SJSA1 (cell line): ENCODE results near the gene MCUR1. TPM values are rescaled to one million over a fixed set of nuclear protein-coding genes. Genes with fewer than 3 reads are reported as not detected.
A peak's percentile ranks its signal among the peaks of the same experiment; 100 is the strongest.

ENCODE experiments used
- DNase-seq, 2 experiments: peaks; one replicate each; pipeline ENCODE4 v3.0.0-alpha.2; 2015 to 2020; ENCODE audit warnings: low spot score in 2 of 2, low read depth in 1 of 2
- H3K27ac ChIP-seq: fragments of 250-450 bp; sonication (Bioruptor Pico); 2 replicates; pipeline ENCODE4 v1.5.1; 2020; ENCODE audit warnings: mild to moderate bottlenecking, moderate library complexity
- H3K27me3 ChIP-seq: fragments of 250-450 bp; sonication (Bioruptor Pico); replicated peaks from 2 replicates; pipeline ENCODE4 v1.5.1; 2020; ENCODE audit warnings: mild to moderate bottlenecking, moderate library complexity
- H3K36me3 ChIP-seq: fragments of 250-450 bp; sonication (Bioruptor Pico); 2 replicates; pipeline ENCODE4 v1.5.1; 2020; ENCODE audit warnings: mild to moderate bottlenecking
- H3K4me1 ChIP-seq: fragments of 250-450 bp; sonication (Bioruptor Pico); replicated peaks from 2 replicates; pipeline ENCODE4 v1.6.1; 2021; ENCODE audit warnings: mild to moderate bottlenecking
- H3K4me3 ChIP-seq: fragments of 250-450 bp; sonication (Bioruptor Pico); 2 replicates; pipeline ENCODE4 v1.5.1; 2020; ENCODE audit warnings: mild to moderate bottlenecking
- H3K9me3 ChIP-seq: fragments of 250-450 bp; sonication (Bioruptor Pico); replicated peaks from 2 replicates; pipeline ENCODE4 v1.5.1; 2020; ENCODE audit warnings: mild to moderate bottlenecking
- total RNA-seq: library from RNA; depleted of rRNA; stranded (reverse); fragments of >200 nt; shearing (Covaris generic); gene quantifications from 2 replicates; pipeline ENCODE4 v1.2.3, GENCODE V29; 2014

The MCUR1 gene
- total RNA-seq, 1 experiment from 2014 or later, result 25.1 TPM

DNA sequence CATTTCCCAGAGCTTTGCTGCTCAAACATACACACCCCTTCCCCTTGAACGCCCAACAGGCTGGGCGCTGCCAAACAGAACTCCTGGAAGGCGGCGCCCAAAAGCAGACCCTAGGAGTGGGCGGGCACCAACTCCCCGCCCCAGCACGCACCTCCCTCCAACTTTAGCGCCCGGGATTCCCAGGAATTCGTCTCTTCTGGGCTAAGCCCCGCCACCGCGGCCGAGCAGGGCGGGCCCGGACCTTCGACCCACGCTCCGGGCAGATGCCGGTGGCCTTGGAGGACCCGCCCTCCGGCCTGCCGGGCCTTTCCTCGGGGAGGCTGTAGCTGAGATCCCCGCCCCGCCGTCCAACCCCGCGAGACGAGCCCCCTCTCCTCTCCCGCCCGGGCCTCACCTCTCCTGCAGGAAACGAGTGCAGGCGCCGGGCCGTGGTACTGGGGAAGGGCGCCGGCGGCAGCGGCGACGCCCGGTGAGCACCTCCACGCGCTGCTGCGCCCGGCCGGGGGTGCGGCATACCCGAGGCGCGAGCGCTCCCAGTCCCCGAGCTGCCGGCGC, 659 bp downstream of the MCUR1 start:
- peak overlapping the region; percentile 96 for H3K4me3 ChIP-seq
- H3K27ac ChIP-seq, result peak overlapping the region; percentile 84
- peaks cover 6% of the 10 kb centered on the region for H3K36me3 ChIP-seq
- peaks cover 10% of the 10 kb centered on the region for H3K4me1 ChIP-seq
- no peaks in the 10 kb centered on the region for H3K27me3 ChIP-seq
- H3K9me3 ChIP-seq, result no peaks in the 10 kb centered on the region
- DNase-seq, result peak; percentile 73 to 78

DNA sequence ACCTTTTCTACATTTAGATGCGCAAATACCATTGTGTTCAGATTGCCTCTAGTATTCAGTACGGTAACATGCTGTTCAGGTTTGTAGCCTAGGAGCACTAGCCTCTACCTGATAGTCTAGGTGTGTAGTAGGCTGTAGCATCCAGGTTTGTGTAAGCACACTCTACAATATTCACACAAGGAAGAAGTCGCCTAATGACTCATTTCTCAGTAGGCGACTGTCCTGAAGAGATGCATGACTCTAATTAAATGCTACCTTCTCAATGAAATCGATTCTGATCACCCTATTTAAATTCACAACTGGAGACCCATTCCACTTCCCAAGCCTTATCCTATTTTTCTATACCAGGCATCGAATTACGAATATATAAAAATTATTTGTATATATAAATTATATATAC, 1.3 kb downstream of the MCUR1 start:
- DNase-seq, result no peak
- no peak overlapping the region for H3K27ac ChIP-seq
- H3K4me3 ChIP-seq, result peak overlapping the region; percentile 96
- no peaks in the 10 kb centered on the region for H3K27me3 ChIP-seq
- H3K4me1 ChIP-seq, result peaks cover 10% of the 10 kb centered on the region
- no peaks in the 10 kb centered on the region for H3K9me3 ChIP-seq
- peaks cover 12% of the 10 kb centered on the region for H3K36me3 ChIP-seq

DNA sequence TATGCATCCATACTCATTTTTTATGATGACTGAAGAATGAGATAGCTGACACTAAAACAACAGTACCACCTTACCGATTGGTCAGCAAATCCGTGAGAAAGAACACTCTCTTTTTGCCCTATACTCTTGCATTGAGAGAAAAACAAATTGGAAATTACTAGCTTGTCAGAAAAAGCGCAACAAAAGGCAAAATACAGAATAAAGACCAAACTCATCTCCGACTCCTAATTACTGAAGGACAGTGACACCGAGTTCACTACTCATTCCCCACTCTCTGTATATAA, 2.1 kb downstream of the MCUR1 start:
- DNase-seq, result no peak
- no peaks in the 10 kb centered on the region for H3K9me3 ChIP-seq
- peaks cover 12% of the 10 kb centered on the region for H3K36me3 ChIP-seq

DNA sequence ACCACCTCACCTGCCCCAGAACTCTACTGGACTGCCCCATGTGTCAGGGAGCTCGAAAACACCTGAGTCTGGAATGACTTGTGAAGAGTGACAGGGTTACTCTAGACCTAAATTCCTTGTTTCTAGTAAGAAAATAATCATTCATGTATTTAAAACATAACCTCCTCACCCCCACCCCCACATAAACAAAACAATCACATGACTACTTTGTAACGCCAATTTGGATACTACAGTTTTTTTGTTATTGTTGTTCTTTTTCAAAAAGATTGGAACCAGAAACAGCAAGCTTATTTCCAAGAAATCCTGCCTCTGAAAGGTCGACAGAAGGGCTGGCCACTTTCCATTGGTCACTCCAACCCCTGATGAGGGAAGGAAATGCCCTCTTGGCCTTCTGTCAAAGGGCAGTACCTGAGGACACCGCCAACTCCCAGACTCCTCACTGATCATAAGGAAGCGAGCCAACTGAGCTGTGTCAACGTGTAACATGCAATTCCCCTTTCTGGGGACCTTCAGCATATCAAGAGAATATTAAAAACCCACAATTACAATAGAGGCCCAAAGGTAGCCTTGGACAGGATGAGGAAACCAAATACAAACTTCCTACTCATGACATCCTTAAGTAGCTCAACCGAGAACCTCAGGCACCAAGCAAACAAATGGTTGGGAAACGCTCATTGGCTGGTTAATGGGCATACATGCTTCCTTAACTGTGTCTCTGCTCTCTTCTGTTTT, 2.6 kb downstream of the MCUR1 start:
- Histone ChIP-seq H3K4me3 (no peak overlapping the region), H3K27me3 (no peaks in the 10 kb centered on the region), H3K27ac (no peak overlapping the region), H3K36me3 (peaks cover 16% of the 10 kb centered on the region), H3K9me3 (no peaks in the 10 kb centered on the region), H3K4me1 (peaks cover 10% of the 10 kb centered on the region)
- no peak for DNase-seq

More for the DNA sequence above, 2.1 kb downstream of the MCUR1 start:
- no peak overlapping the region for H3K4me3 ChIP-seq
- H3K4me1 ChIP-seq, result peaks cover 10% of the 10 kb centered on the region
- no peaks in the 10 kb centered on the region for H3K27me3 ChIP-seq
- H3K27ac ChIP-seq, result no peak overlapping the region

DNA sequence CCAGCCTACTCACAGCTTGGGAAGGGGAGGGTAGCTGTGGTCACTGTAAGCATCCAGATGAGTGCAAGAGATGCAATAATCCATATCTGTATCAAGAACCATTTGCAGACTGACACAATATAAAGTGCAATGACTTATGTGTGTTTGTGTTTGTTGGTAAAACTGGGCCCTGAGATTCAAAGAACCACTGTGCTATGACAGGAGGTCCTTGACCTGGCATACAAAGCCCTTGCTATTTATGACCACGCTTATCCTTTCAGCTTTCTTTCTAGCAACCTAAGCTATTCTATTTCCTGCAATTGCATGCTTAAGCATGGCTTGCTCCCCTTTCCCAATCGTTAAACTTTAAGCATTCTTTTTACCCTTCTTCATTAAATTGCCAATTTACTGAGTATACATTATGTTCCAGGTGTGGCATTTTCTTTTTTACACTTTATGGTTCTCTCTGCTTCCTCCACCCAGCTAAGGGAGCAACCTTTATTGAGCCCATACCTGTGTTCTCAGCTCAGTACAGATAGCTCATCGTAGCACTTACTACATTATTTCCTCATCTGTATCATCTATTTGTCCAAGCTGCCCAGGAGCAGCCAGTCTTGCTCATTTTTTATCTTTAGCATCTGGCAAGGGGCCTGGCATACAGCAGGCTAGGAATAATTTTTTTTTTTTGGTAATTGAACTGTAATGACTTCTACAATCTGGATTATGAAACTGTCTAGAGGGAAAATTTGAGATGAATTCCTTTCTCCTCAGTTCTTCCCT, 3.5 kb downstream of the MCUR1 start:
- H3K9me3 ChIP-seq, result no peaks in the 10 kb centered on the region
- no peak overlapping the region for H3K27ac ChIP-seq
- H3K36me3 ChIP-seq, result peaks cover 25% of the 10 kb centered on the region
- no peaks in the 10 kb centered on the region for H3K27me3 ChIP-seq
- no peak for DNase-seq
- peaks cover 10% of the 10 kb centered on the region for H3K4me1 ChIP-seq
- H3K4me3 ChIP-seq, result no peak overlapping the region

DNA sequence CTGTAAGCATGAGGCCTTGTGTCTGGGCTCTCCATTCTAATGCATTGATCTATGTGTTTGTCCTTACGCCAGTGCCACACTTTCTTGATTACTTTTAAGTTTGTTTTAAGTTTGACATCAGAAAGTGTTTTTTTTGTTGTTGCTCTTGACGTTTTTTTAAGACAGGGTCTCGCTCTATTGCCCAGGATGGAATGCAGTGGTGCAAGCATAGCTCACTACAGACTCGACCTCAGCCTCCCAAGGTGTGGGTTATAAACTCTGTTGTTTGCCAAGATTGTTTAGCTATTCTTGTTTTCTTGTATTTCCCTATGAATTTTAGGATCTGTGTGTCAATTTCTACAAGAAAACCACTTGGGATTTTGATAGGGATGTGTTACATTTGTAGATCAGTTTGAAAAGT, 5.6 kb downstream of the MCUR1 start:
- Histone ChIP-seq H3K27ac (no peak overlapping the region), H3K36me3 (peaks cover 28% of the 10 kb centered on the region), H3K9me3 (no peaks in the 10 kb centered on the region), H3K4me3 (no peak overlapping the region), H3K27me3 (no peaks in the 10 kb centered on the region), H3K4me1 (peaks cover 3% of the 10 kb centered on the region)
- DNase-seq, result no peak

DNA sequence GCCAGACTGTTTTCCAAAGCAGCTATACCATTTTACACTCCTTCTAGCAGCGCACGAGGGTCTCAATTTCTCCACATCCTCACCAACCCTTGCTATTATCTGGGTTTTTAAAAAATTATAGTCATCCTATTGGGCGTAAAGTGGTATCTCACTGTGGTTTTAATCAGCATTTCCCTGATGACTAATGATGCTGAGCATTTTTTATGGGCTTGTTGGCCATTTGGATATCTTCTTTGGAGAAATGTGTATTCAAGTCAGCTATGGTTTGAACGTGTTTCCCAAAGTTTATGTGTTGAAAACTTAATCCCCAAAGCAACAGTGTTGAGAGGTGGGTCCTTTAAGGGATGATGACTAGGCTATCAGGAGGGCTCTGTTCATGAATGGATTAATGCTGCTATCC, 6.7 kb downstream of the MCUR1 start:
- no peaks in the 10 kb centered on the region for H3K9me3 ChIP-seq
- H3K27me3 ChIP-seq, result no peaks in the 10 kb centered on the region
- no peak for DNase-seq
- no peak overlapping the region for H3K4me3 ChIP-seq
- H3K36me3 ChIP-seq, result peaks cover 32% of the 10 kb centered on the region
- no peaks in the 10 kb centered on the region for H3K4me1 ChIP-seq
- no peak overlapping the region for H3K27ac ChIP-seq

DNA sequence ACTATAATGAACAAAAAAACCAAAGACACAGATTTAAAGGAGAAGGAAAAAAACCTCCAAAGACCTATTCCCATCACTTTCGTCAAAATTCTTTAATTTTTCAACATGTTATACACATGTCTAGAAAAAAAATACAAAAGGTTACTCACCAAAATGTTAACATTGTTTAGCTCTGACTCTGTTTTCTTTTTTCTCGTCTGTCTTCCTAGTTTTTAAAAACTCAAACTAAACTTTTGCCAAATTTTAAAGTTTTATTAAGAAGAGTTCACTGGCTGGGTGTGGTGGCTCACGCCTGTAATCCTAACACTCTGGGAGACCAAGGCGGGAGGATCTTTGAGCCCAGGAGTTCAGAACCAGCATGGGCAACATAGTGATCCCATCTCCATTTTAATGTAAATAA, 10.8 kb downstream of the MCUR1 start:
- H3K4me1 ChIP-seq, result no peaks in the 10 kb centered on the region
- no peaks in the 10 kb centered on the region for H3K9me3 ChIP-seq
- DNase-seq, result no peak
- no peak overlapping the region for H3K4me3 ChIP-seq
- no peak overlapping the region for H3K27ac ChIP-seq
- H3K36me3 ChIP-seq, result peaks cover 56% of the 10 kb centered on the region
- H3K27me3 ChIP-seq, result no peaks in the 10 kb centered on the region

DNA sequence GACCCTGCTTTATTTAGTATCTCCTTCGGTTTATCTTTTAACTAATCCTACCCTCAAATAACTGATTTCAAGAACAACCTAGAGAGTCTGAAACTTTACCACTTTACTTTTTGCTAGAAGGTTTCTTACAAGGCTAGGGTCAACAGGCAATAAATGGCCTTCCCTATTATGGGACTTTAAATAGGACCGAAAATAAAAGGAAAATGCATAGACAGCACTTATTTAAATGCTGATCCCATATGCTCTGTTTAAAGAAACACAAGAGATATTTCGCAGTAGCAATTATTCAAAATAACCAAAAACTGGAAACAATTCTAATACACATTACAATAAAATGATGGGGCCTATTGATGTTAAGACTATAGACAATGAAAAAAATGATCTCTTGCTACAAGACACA, 13.7 kb downstream of the MCUR1 start:
- no peak overlapping the region for H3K27ac ChIP-seq
- H3K36me3 ChIP-seq, result peaks cover 42% of the 10 kb centered on the region
- H3K4me1 ChIP-seq, result no peaks in the 10 kb centered on the region
- no peak overlapping the region for H3K4me3 ChIP-seq
- no peaks in the 10 kb centered on the region for H3K9me3 ChIP-seq
- no peak for DNase-seq
- no peaks in the 10 kb centered on the region for H3K27me3 ChIP-seq

DNA sequence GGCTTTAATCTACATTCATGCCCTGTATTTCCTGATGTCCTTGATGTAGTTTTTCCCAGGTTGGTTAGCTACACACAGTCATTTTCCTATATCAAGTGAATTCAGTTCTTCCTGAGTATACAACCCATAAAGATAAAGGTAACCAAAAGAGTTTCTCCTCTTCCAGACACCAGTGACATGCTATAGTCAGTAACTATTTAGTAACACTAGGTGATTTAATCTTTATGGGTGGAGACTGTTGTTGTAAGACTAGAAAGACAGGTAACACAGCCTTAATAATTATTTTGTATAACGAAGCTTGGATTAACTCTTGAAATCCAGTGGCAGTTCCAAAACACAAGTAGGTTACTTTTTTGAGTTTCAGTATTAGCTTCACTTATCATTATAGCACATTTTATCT, 17.6 kb downstream of the MCUR1 start:
- no peaks in the 10 kb centered on the region for H3K27me3 ChIP-seq
- H3K27ac ChIP-seq, result no peak overlapping the region
- no peak for DNase-seq
- no peaks in the 10 kb centered on the region; the same call in 1 of the 2 replicates for H3K9me3 ChIP-seq
- H3K4me3 ChIP-seq, result no peak overlapping the region
- H3K4me1 ChIP-seq, result peaks cover 15% of the 10 kb centered on the region
- peaks cover 43% of the 10 kb centered on the region for H3K36me3 ChIP-seq

DNA sequence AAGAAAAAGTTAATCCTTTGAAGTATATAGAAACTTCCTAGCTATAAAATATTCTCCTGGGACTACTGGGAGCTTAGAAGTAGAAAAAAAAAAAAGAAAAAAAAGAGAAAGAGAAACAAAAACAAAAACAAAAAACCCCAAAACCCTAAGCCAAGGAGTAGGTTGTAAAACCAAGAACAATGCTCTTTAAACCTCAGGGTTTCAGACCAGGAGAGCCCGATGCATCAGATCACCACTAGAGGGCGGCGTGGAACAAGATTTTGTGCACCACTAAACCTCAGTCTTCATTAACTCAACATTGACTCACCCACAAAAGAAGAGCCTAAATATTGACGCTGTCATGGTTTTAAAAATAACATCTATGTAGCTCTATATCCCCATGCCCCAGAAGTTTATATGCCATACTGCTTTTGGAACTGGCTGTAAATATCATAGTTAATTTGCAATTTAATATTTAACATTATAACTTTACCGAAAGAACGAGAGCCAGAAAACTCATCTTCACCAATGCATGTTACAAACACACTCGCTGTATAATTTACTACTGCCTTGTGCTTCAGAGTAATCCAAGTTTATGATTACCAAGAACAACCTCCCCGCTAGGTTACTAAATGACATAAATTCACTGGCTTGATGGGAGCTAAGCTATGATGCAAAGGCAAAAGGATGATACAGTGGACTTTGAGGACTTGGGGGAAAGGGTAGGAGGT, 19.2 kb downstream of the MCUR1 start:
- Histone ChIP-seq H3K4me1 (peaks cover 15% of the 10 kb centered on the region), H3K27ac (peak overlapping the region; percentile 42), H3K4me3 (no peak overlapping the region), H3K36me3 (peaks cover 39% of the 10 kb centered on the region), H3K27me3 (no peaks in the 10 kb centered on the region), H3K9me3 (no peaks in the 10 kb centered on the region; the same call in 1 of the 2 replicates)
- DNase-seq, result peak; percentile 72 to 86

DNA sequence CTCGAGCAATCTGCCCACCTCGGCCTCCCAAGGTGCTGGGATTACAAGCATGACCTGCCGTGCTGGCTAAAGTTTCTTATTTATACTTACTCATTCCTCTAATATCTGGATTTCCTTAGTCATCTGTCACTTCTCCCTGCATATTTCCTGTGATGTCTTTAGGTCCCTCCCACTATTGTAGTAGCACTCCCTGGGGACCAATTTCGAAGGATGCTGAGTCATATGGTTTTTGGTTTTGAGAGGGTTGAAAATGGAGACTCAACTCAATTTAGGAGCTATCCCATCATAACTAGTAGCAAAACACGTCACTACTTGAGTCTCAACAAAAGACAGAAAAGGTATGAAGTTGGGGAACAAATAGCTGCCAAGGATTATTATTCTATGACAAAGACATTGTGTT, 20.2 kb downstream of the MCUR1 start:
- Histone ChIP-seq H3K36me3 (peaks cover 44% of the 10 kb centered on the region), H3K27ac (peak overlapping the region; percentile 42), H3K4me1 (peaks cover 15% of the 10 kb centered on the region), H3K9me3 (no peaks in the 10 kb centered on the region; the same call in 1 of the 2 replicates), H3K4me3 (no peak overlapping the region), H3K27me3 (no peaks in the 10 kb centered on the region)
- DNase-seq, result peak; percentile 79 to 89

DNA sequence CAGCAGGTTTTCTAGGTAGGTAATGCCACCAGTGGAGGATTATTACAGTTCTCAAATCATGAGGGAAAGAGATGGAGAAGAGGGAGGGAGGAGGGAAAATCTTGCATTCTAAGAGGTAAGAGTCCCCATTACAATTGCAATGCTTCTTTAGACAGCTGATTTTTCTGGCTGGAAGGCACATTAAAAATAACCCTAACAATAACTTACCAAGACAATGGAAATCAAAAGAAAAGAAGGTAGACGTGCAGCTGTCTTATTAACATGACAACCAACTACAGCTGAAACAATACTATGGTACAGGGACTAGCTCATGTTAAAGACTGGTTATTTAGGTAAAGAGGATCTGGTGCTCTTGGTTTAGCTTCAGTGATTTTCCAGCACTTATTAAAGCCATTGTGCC, 24.6 kb downstream of the MCUR1 start:
- no peak overlapping the region for H3K4me3 ChIP-seq
- no peak overlapping the region for H3K27ac ChIP-seq
- peaks cover 22% of the 10 kb centered on the region for H3K4me1 ChIP-seq
- peaks cover 42% of the 10 kb centered on the region for H3K36me3 ChIP-seq
- DNase-seq, result no peak
- H3K27me3 ChIP-seq, result no peaks in the 10 kb centered on the region
- H3K9me3 ChIP-seq, result no peaks in the 10 kb centered on the region; the same call in 1 of the 2 replicates

DNA sequence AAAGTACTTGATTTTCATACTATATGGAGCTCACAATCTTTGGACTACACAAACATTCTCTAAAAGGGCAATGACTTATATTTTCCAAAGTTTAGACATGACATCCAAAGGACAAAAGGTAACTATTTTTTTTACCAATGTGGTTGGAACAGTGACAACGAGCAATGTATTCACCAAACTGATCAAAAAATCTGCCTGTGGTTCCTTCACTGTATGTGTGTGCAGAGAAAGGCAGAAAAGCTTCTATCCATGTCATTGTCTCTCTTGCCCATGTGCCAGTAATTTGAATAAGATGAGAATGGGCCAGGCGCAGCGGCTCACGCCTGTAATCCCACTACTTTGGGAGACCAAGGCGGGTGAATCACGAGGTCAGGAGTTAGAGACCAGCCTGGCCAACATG, 25.5 kb downstream of the MCUR1 start:
- Histone ChIP-seq H3K36me3 (peaks cover 41% of the 10 kb centered on the region), H3K27ac (no peak overlapping the region), H3K27me3 (no peaks in the 10 kb centered on the region), H3K9me3 (no peaks in the 10 kb centered on the region; the same call in 1 of the 2 replicates), H3K4me3 (no peak overlapping the region), H3K4me1 (peaks cover 13% of the 10 kb centered on the region)
- DNase-seq, result no peak
